Measurements from ENCODE around the gene CMTM4. TPM values are rescaled to one million over a fixed set of nuclear protein-coding genes. Genes with fewer than 3 reads are reported as not detected.

The CMTM4 gene
- total and polyA plus RNA-seq, 2 of the 8 experiments (the other 6 are each of a cell fraction or from before 2014, with no cell fraction given): 35.3 to 51.7 TPM

DNA sequence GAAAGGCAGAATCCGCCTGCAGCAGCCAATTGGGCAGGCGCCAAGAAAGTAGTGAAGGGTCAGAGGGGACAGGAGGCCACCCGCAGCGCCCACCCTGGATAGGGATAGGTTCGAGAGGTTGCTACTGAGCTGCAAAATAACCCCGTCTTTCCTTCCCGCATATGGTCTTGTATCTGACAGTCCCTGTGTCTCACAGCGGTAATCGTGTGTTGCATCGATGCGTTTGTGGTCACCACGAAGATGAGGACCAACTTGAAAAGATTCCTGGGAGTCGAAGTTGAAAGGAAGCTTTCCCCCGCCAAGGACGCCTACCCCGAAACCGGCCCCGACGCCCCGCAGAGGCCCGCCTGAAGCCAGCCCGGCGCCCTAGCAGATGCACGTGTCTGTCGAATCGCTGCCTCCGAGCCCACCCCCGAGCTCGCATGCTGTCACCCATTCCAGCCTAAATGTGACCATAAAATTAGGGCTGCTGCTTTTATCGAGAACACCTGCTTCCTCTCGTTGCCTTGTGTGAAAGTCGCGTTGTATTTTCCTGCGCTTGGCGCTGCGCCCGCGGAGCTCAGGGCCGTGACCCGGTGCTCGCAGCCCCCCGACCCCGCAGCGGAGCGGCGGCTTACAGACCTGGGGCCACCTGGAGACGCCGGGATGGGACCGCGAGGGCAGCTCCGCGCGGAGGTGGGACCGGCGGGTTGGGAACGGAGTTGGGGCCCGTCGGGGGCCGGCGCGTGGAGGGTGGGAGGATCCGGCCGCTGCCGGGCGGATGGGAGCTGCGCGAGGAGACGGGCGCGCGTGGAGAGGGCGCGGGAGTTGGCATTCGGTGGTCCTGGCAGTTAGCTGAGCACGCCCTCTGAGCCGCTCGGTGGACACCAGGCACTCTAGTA, 117.7 kb downstream of the CMTM4 start, which contains the start of gene CMTM2:
TSS of gene CMTM2 (plus strand) at position 813 of the 881 bp plus-strand sequence. CDS start 145 bp downstream, outside the sequence.
- Histone ChIP-seq H2BK120ac (replicated peaks; ENCODE audit: low read depth, low read length) (no peak within 1 kb of the TSS), H3K36me3 (ENCODE audit: control insufficient read depth in 2 of 4, insufficient read depth in 4 of 4, low read length in 3 of 4) (no peaks in the 10 kb centered on the region), H3K56ac (replicated peaks; ENCODE audit: insufficient read length, low read depth, low read length) (no peak within 1 kb of the TSS), H2BK15ac (ENCODE audit: low read length) (no peak within 1 kb of the TSS), H2BK12ac (ENCODE audit: low read depth, low read length) (0 out of 2 replicates have a peak within 1 kb of the TSS, but pooled peaks have one; percentile 51), H3K9me3 (ENCODE audit: insufficient read depth in 2 of 2, low read depth in 1 of 2, low read length in 1 of 2) (no peaks in the 10 kb centered on the region), H3K14ac (ENCODE audit: insufficient read length) (no peak within 1 kb of the TSS), H4K20me1 (replicated peaks in 1 of 2; ENCODE audit: control insufficient read depth in 1 of 2, insufficient read depth in 2 of 2, low read length in 2 of 2) (no peaks in the 10 kb centered on the region), H3K23me2 (ENCODE audit: low read depth, low read length) (peaks cover 4% of the 10 kb centered on the region), H4K5ac (ENCODE audit: insufficient read length, low read depth, low read length) (no peak within 1 kb of the TSS), H2AK5ac (ENCODE audit: low read depth, low read length) (no peak within 1 kb of the TSS), H4K8ac (ENCODE audit: extremely low read depth, insufficient read depth, low read length) (peak within 1 kb of the TSS; percentile 77), H3K4me1 (replicated peaks in 1 of 4; ENCODE audit: control insufficient read depth in 3 of 4, insufficient read depth in 4 of 4, low read length in 3 of 4) (peaks cover 0 to 11% (median 10%) of the 10 kb centered on the region in 4 experiments), H3K9ac (replicated peaks in 1 of 4; ENCODE audit: extremely low read depth in 1 of 4, low read depth in 3 of 4, low read length in 3 of 4) (no peak within 1 kb of the TSS), H3K27ac (ENCODE audit: low read depth, low read length) (no peak within 1 kb of the TSS), H3K18ac (ENCODE audit: extremely low read depth, low read length) (0 out of 2 replicates have a peak within 1 kb of the TSS, but pooled peaks have one; percentile 22), H3K79me1 (ENCODE audit: low read depth, low read length) (no peaks in the 10 kb centered on the region), H3K4me3 (ENCODE audit: extremely low read depth in 1 of 4, insufficient read depth in 2 of 4, low read depth in 3 of 4, low read length in 4 of 4) (peak within 1 kb of the TSS; percentile 7 to 52 (median 18); a peak in 5 of 8 replicates), H2BK5ac (ENCODE audit: low read depth, low read length) (no peak within 1 kb of the TSS), H3K4me2 (ENCODE audit: insufficient read depth in 1 of 2, low read depth in 2 of 2, low read length in 2 of 2) (peak within 1 kb of the TSS; percentile 69 to 74), H4K91ac (replicated peaks; ENCODE audit: insufficient read length, low read length) (no peak within 1 kb of the TSS), H3K27me3 (replicated peaks in 1 of 4; ENCODE audit: control insufficient read depth in 3 of 4, extremely low read depth in 1 of 4, insufficient read depth in 3 of 4, low read length in 3 of 4) (peaks cover 19 to 30% (median 27%) of the 10 kb centered on the region in 4 experiments), H2BK20ac (ENCODE audit: low read length) (0 out of 2 replicates have a peak within 1 kb of the TSS, but pooled peaks have one; percentile 69), H2AFZ (ENCODE audit: low read length) (no peak within 1 kb of the TSS; the same call in 1 of the 2 replicates), H3K23ac (ENCODE audit: insufficient read length) (no peak within 1 kb of the TSS), H3K79me2 (ENCODE audit: control insufficient read depth in 1 of 2, insufficient read depth in 2 of 2, low read length in 2 of 2) (no peaks in the 10 kb centered on the region), H3K4ac (replicated peaks; ENCODE audit: insufficient read length, low read depth, low read length) (no peak within 1 kb of the TSS)
- no peak for FAIRE-seq
- CTCF ChIA-PET (ENCODE audit: partially characterized antibody): interaction anchor here (0.9 to 4.7 kb wide), 12 partner anchors 10 to 234 kb away, joined by 3 to 30 read pairs (median 4); no protein-coding TSS in a partner anchor
- 54% methylated on average over 77 of the region's 77 CpGs; no CpG with 5 or more reads in 1 of the 2 experiments for WGBS, 2 experiments (ENCODE audit: extremely low coverage in 1 of 2, insufficient coverage in 1 of 2, insufficient read length in 1 of 2, insufficient replicate concordance in 2 of 2, low coverage in 1 of 2, low lambda C conversion rate in 2 of 2, missing lambda C conversion rate in 1 of 2)
- DNase-seq (ENCODE audit: low read depth in 1 of 2, low spot score in 2 of 2): peak in 1 of 2 experiments; percentile 64
- POLR2A ChIA-PET (ENCODE audit: partially characterized antibody): interaction anchor here (0.7 to 1.8 kb wide), 3 partner anchors 8 to 47 kb away, joined by 3 to 7 read pairs (median 4); partner anchors contain the start of gene CKLF
- TF ChIP-seq TEAD4 (IDR thresholded peaks at IDR 0.05; ENCODE audit: low read depth, low read length): no peak
- no peak for TF ChIP-seq NRF1 (IDR thresholded peaks at IDR 0.05; ENCODE audit: low read depth, low read length)
- TF ChIP-seq, protein P1, sequence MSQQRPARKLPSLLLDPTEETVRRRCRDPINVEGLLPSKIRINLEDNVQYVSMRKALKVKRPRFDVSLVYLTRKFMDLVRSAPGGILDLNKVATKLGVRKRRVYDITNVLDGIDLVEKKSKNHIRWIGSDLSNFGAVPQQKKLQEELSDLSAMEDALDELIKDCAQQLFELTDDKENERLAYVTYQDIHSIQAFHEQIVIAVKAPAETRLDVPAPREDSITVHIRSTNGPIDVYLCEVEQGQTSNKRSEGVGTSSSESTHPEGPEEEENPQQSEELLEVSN (IDR thresholded peaks at IDR 0.05): peak; percentile 65; the same call in 1 of the 2 replicates
- no peak for TF ChIP-seq ATF2 (IDR thresholded peaks at IDR 0.05; ENCODE audit: low read length)
- no peak for TF ChIP-seq BCL11A (IDR thresholded peaks at IDR 0.05; ENCODE audit: low read depth in 2 of 2, low read length in 2 of 2)
- 0 out of 4 replicates have a peak, but pooled peaks of 1 of the 2 experiments have one; percentile 18 for TF ChIP-seq SIN3A (conservative IDR thresholded peaks at IDR 0.05 in 1 of 2, IDR thresholded peaks at IDR 0.05 in 1 of 2; ENCODE audit: low read depth in 1 of 2, low read length in 2 of 2)
- no peak for TF ChIP-seq HDAC6 (IDR thresholded peaks at IDR 0.05; ENCODE audit: low read depth, low read length)
- peak; percentile 83 for TF ChIP-seq SUZ12 (IDR thresholded peaks at IDR 0.05; ENCODE audit: low read length)

Data from H1 (cell line).